ENCODE data around the gene FIS1.
"Not testable (repeated sequence)": the region's sequence is repeated elsewhere in the genome, so short reads cannot be mapped to it uniquely, and the experiment has no call there.

Gene FIS1

DNA sequence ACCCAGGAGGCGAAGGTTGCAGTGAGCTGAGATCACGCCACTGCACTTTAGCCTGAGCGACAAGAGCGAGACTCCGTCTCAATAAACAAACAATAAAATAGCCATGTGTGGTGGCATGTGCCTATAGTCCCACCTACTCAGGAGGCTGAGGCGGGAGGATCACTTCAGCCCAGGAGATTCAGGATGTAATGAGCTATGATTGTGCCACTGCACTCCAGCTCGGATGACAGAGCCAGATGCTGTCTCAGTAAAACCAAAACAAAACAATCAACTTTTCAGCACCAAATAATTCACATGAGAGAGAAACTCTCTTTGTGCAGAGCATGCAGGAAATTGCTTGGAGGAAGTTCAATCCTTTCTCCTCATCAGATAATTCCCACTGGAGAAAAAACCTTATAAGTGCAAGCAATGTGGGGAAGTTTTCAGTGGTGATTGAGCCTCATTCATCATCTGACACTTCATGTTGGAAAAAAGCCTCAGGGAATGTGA is 13.4 kb upstream of the FIS1 start:
- peak; percentile 54 for DNase-seq (ENCODE audit: low read depth in 2 of 2)

- no peak for DNase-seq (ENCODE audit: low read depth in 2 of 2)
These were observed 10.9 kb upstream of the FIS1 start for GRCh38 chr7:101255796-101256195.

GRCh38 chr7:101253199-101253598 is 8.3 kb upstream of the FIS1 start:
- not testable (repeated sequence) for DNase-seq (ENCODE audit: low read depth in 2 of 2)

DNA sequence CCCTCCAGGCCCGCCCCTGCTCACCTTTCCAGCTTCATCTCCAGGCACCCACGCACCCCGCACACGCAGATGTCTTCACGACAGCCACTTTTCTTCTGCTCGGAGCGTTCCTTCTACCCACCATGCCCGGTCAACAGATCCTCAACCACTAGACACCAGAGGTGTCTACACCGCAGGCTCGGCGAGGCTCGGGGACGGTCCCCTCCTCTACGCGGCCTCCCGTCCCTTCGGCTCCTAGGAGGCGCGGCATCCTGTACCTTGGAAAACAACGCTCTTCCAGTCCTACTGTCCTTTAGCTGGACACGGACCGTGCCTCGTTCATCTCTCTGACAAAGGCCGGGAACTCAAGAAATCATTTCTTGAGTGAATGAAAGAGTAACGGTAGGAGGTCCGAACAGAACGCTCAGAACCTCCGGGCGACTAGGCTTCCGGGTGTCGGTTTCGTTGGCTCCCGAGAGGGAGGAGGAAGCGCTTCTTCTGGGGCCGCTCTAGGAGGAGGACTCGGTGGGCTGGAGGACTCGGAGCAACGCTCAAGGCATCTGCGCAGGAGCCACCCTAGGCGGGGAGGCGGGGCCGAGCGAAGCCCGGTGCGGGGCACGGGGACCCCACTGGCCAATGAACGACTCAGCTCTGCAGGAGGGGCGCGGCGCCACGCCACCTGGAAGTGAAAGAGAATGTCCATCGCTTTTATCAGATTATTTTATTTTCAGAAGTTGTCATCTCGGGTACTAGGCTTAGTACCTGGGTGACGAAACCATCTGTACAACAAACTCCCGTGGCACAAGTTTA is 7.2 kb upstream of the FIS1 start:
- peak; percentile 95 to 96 for DNase-seq (ENCODE audit: low read depth in 2 of 2)

GRCh38 chr7:101250324-101250723 is 5.4 kb upstream of the FIS1 start:
- DNase-seq (ENCODE audit: low read depth in 2 of 2): no peak

DNA sequence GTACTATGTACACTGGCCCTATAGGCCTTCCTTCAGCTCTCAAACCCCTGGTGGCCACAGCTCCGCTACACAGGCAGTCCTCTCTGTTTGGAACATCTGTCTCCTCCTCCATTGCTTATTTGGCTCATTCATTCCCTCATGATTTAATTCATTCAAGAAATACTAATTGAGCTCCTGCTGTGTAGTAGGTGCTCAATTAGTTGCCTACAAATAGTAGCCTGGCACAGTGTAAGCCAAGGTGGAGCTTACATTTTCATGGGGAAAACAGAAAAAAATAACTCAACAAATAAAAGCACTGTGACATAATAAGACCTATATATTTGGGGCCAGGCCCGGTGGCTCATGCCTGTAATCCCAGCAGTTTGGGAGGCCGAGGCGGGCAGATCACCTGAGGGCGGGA is 3.4 kb upstream of the FIS1 start:
- DNase-seq (ENCODE audit: low read depth in 2 of 2): no peak

GRCh38 chr7:101245147-101245668 is 327 bp upstream of the FIS1 start:
- no peak for DNase-seq (ENCODE audit: low read depth in 2 of 2)

GRCh38 chr7:101243646-101244374 is 1.1 kb downstream of the FIS1 start:
- no peak for DNase-seq (ENCODE audit: low read depth in 2 of 2)

DNA sequence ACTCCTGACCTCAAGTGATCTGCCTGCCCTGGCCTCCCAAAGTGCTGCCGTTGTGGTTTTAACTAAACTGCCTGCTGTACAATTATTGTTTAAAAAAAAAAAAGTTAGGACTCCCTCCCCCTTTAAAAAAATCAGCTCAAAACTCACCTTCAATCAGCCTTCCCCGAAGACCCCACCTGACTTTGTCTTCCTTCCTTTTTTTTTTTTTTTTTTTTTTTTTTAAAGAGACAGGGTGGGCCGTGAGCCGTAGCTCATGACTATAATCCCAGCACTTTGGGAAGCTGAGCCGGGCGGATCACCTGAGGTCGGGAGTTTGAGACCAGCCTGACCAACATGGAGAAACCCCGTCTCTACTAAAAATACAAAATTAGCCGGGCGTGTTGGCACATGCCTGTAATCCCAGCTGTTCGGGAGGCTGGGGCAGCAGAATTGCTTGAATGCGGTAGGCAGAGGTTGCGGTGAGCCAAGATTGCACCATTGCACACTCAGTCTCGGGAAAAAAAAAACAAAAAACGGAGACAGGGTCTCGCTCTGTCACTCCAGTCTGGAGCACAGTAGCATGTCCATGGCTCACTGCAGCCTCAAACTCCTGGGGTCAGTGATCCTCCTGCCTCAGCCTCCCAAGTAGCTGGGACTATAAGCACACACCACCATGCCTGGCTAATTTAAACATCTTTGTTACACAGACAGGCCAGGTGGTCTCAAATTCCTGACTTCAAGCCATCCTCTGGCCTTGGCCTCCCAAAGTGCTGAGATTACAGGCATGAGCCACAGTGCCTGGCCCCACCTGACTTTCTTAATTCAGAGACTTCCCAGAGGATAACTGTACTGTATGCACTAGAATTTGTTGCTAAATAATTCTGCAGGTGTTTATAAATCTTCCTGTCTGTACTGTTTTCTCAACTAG is 3.2 kb downstream of the FIS1 start:
- DNase-seq (ENCODE audit: low read depth in 2 of 2): no peak

DNA sequence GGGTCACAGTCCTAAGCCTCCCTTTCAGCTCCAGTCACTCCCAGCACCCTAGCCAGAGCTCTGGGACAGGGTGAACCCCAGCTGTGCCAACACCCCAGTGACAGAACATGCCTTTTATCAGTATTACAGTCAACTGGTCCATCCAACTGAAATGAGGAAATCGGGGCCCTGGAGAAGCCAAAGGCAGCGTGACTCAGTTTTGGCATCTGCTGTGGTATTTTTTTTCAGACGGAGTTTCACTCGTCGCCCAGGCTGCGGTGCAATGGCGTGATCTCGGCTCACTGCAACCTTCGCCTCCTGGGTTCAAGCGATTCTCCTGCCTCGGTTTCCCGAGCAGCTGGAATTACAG is 3.9 kb downstream of the FIS1 start:
- no peak for DNase-seq (ENCODE audit: low read depth in 2 of 2)

GRCh38 chr7:101240226-101241014 is 4.5 kb downstream of the FIS1 start:
- no peak for DNase-seq (ENCODE audit: low read depth in 2 of 2)

DNA sequence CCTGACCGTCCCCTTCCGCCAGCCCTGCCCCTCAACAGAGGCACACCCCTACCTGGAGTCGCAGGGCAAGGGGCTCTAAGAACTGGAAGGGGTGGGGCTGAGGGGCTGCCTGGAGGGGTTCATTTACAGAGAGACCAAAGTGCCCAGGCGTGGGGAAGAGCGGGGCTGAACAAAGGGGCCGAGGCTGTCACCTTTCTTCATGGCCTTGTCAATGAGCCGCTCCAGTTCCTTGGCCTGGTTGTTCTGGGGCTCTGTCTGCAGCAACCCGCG is 5.0 kb downstream of the FIS1 start:
- no peak for DNase-seq (ENCODE audit: low read depth in 2 of 2)

DNA sequence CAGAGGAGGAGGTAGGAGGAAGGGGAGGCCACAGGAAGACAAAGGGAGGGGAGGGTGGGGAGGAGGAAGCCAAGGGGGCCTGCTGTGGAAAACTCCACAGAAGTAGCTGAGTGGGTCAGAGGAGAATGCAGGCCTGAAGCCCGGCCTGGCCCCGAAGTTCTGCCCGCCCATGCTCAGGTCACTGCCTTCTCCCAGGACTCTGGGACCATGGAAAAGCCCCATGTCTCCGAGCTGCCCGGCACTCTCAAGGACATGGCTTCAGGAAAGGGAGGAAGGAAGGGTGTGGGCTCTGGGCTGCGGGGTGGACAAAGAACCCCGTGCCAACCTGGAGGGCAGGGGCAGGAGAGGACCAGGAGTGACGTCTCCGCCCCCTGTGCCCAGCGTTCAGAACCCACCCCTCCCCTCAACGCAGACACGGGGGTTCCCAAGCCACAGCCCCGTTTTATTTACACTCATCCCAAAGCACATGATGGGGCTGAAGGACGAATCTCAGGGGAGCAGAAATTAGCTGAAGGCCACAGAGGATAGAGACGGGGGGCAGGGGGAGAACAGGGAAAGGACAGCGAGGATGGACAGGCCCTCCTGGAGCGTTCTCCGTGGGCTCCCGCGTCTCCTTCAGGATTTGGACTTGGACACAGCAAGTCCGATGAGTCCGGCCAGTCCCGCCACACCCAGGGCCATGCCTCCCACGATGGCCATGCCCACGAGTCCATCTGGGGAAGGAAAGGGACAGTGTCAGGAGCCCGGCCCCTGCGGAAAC is 5.5 kb downstream of the FIS1 start:
- no peak for DNase-seq (ENCODE audit: low read depth in 2 of 2)

- no peak for DNase-seq (ENCODE audit: low read depth in 2 of 2)
These were observed 6.4 kb downstream of the FIS1 start for GRCh38 chr7:101238226-101239182.

DNA sequence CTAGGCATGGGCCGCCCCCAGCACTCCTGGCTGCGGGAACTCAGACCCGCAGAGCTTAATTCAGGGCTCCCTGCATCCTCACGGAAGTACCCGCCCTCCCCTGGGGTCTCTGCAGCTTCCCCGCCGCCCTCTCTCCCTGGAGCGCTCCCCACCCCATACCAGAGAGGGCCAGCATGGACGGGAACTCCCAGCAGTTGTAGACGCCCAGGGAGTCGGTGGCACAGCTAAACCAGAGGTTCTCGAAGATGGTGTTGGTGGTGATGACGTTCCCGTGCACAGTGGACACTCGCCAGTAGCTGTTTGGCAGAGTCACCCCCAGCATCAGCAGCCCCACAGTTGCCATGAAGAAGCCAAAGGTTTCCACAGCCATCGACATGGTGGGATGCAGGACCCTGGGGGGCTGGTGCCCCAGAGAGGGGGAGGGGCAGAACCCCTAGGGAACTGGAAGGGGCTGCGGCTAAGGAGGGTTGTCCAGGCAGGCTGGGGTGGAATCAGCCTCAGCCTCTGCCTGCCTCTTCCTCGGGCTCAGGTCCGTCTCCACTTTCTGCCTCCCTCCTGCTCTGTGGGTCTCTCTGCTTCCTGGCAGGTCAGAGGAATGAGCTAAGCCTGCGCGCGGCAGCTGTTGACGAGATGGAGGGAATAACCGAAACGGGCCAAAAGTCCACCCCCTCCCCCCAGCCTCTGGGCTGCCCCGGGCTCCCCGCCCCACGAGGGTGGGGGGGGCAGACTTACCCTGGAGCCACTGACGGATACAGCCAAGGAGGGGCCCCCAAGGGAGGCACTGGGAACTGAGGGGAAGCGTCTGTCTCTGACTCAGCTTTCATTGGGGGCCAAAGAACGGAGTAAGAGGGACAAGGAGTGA is 7.4 kb downstream of the FIS1 start, which contains the start of gene CLDN15:
Gene CLDN15, minus strand, starts transcription at position 597 of the 862 bp plus-strand sequence. Its CDS starts 221 bp downstream, at position 376.
- DNase-seq (ENCODE audit: low read depth in 2 of 2): peak; percentile 28 to 37

DNA sequence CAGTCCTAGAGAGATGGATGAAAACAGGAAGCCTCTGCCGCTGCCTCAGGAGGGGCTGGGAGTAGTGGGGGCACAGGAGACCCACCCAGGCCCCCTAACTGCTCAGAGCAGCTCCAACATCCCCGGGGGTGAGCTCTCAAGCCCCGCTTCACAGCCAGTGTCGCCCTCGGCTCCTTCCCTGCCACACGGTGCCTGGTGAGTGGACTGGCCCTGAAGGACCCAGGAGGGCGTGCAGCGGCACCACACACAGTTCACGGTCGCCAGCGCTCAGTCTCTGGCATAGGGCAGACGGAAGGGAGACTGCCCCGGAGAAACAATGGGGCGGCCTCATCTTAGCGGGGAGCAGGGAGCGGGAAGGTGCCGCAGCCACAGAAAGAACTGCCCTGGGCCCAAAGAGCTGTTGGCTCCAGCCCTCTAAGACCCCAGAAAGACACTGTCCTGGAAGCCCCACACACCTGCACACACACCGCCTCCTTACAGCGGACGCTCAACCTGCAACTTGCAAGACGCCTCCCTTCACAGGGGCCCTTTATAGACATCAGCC is 8.5 kb downstream of the FIS1 start:
- no peak for DNase-seq (ENCODE audit: low read depth in 2 of 2)

GRCh38 chr7:101235522-101235921 is 9.4 kb downstream of the FIS1 start:
- DNase-seq (ENCODE audit: low read depth in 2 of 2): no peak

DNA sequence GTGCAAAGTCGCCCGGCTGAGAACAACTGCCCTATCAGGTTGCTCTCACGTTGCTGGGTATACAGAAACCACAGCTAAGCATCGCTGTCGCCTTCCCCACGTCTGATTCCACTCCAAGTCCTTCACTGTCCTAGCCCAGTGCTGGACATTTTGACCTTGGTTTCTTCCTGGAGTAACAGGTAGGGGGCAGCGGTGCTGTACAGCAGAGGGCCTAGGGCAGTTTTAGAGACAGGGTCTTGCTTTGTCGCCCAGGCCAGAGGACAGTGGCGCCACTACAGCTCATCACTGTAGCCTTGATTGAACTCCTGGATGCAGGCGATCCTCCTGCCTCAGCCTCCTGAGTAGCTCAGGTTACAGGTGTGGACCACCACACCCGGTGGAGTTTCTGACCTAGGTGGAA is 9.8 kb downstream of the FIS1 start:
- DNase-seq (ENCODE audit: low read depth in 2 of 2): no peak
